Parathyroid adenoma (tissue), 2 donors: Measurements from ENCODE around the gene FSTL5.

ENCODE experiments used
- H2AFZ ChIP-seq: fragments of 300-600 bp; sonication (generic); one replicate; pipeline ENCODE4 v1.7.0; 2017; ENCODE audit warnings: antibody characterized with exemption, mild to moderate bottlenecking
- H3K27ac ChIP-seq: fragments of 300-600 bp; sonication (generic); one replicate; pipeline ENCODE4 v1.7.0; 2017
- H3K27me3 ChIP-seq: fragments of 300-600 bp; sonication (generic); one replicate; pipeline ENCODE4 v1.7.0; 2017; ENCODE audit warnings: low read length; ENCODE audit not compliant: control insufficient read depth, insufficient read depth
- H3K36me3 ChIP-seq: fragments of 300-600 bp; sonication (generic); one replicate; pipeline ENCODE4 v1.7.0; 2017; ENCODE audit warnings: low read length; ENCODE audit not compliant: control insufficient read depth, insufficient read depth
- H3K4me1 ChIP-seq: fragments of 300-600 bp; sonication (generic); one replicate; pipeline ENCODE4 v1.7.0; 2017; ENCODE audit warnings: control low read depth
- H3K4me2 ChIP-seq: fragments of 300-600 bp; sonication (generic); one replicate; pipeline ENCODE4 v1.7.0; 2017; ENCODE audit warnings: low read length
- H3K4me3 ChIP-seq: fragments of 300-600 bp; sonication (generic); one replicate; pipeline ENCODE4 v1.7.0; 2017; ENCODE audit warnings: low read depth, low read length
- H3K79me2 ChIP-seq: fragments of 300-600 bp; sonication (generic); one replicate; pipeline ENCODE4 v1.7.0; 2017; ENCODE audit warnings: control low read depth
- H3K9ac ChIP-seq: fragments of 300-600 bp; sonication (generic); one replicate; pipeline ENCODE4 v1.7.0; 2017; ENCODE audit warnings: mild to moderate bottlenecking
- H3K9me3 ChIP-seq: fragments of 300-600 bp; sonication (generic); one replicate; pipeline ENCODE4 v1.7.0; 2017; ENCODE audit warnings: low read length; ENCODE audit not compliant: control insufficient read depth
- CTCF ChIP-seq: fragments of 300-600 bp; sonication (generic); IDR thresholded peaks from one replicate; pipeline ENCODE4 v1.7.0; 2017; ENCODE audit warnings: antibody characterized with exemption, mild to moderate bottlenecking
- donor health status: primary hyperparathyroidism.

Gene FSTL5

GRCh38 chr4:161356351-161356750 lies 807.4 kb downstream of the FSTL5 start:
- Histone ChIP-seq H3K79me2 (no peaks in the 10 kb centered on the region), H3K36me3 (no peaks in the 10 kb centered on the region), H3K27ac (no peak overlapping the region), H3K4me3 (no peak overlapping the region), H3K27me3 (no peaks in the 10 kb centered on the region), H3K4me2 (no peak overlapping the region), H2AFZ (no peak overlapping the region), H3K9ac (no peak overlapping the region), H3K4me1 (no peaks in the 10 kb centered on the region), H3K9me3 (no peaks in the 10 kb centered on the region)
- TF ChIP-seq CTCF = no peak

DNA sequence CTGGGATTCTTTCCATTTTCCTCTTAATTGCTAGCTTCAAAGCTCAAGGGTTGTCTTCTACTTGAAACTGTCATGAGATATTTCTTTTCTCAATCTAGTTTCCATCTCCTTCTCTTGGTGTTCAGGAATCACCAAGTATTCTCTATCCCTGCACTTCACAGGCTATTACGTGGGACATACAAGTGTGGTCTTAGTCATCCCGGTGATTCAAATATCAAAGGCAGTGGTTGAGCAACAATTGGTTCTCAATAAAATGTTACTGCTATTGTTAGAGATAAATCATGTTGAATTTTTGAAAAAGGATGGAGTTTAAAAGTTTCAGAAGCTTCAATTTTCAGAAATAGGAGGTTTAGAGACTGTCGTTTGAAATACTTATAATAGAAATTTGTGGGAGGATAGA lies 812.9 kb downstream of the FSTL5 start:
- H3K9me3 ChIP-seq = no peaks in the 10 kb centered on the region
- no peak overlapping the region for H3K4me3 ChIP-seq
- H3K4me2 ChIP-seq = no peak overlapping the region
- no peaks in the 10 kb centered on the region for H3K79me2 ChIP-seq
- no peaks in the 10 kb centered on the region for H3K4me1 ChIP-seq
- no peak overlapping the region for H3K27ac ChIP-seq
- H2AFZ ChIP-seq = no peak overlapping the region
- no peak overlapping the region for H3K9ac ChIP-seq
- no peak for TF ChIP-seq CTCF
- H3K36me3 ChIP-seq = no peaks in the 10 kb centered on the region
- no peaks in the 10 kb centered on the region for H3K27me3 ChIP-seq

GRCh38 chr4:161345741-161346140 lies 818.1 kb downstream of the FSTL5 start:
- no peak overlapping the region for H3K27ac ChIP-seq
- H3K9me3 ChIP-seq = no peaks in the 10 kb centered on the region
- H3K9ac ChIP-seq = no peak overlapping the region
- no peak overlapping the region for H2AFZ ChIP-seq
- H3K4me1 ChIP-seq = no peaks in the 10 kb centered on the region
- no peak overlapping the region for H3K4me3 ChIP-seq
- no peak for TF ChIP-seq CTCF
- H3K79me2 ChIP-seq = no peaks in the 10 kb centered on the region
- H3K4me2 ChIP-seq = no peak overlapping the region
- H3K36me3 ChIP-seq = no peaks in the 10 kb centered on the region
- H3K27me3 ChIP-seq = no peaks in the 10 kb centered on the region

DNA sequence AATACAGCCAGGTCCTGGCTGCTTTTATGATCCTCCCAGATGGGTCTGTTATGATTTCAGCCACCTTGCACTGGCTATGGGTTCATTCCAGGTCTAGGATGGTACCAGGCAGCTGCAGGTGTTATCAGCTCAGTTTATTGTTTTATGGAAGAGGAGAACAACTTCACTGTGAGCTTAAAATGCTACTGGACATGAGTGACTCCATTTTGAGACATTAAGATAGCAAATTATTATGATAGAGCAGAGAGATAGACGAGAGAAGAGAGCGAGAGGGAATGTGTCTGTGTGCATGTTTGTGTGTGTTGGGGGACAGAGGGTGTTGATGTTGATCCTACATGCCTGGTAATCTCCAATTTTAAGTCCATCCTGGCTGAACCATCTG lies 820.2 kb downstream of the FSTL5 start:
- H3K4me2 ChIP-seq = no peak overlapping the region
- no peak overlapping the region for H3K9ac ChIP-seq
- no peaks in the 10 kb centered on the region for H3K9me3 ChIP-seq
- no peaks in the 10 kb centered on the region for H3K79me2 ChIP-seq
- TF ChIP-seq CTCF = no peak
- no peak overlapping the region for H2AFZ ChIP-seq
- no peak overlapping the region for H3K4me3 ChIP-seq
- H3K36me3 ChIP-seq = no peaks in the 10 kb centered on the region
- H3K27me3 ChIP-seq = no peaks in the 10 kb centered on the region
- no peak overlapping the region for H3K27ac ChIP-seq
- H3K4me1 ChIP-seq = no peaks in the 10 kb centered on the region

GRCh38 chr4:161342881-161343568 lies 820.8 kb downstream of the FSTL5 start:
- no peak overlapping the region for H2AFZ ChIP-seq
- no peak overlapping the region for H3K27ac ChIP-seq
- no peaks in the 10 kb centered on the region for H3K27me3 ChIP-seq
- no peak for TF ChIP-seq CTCF
- H3K4me1 ChIP-seq = no peaks in the 10 kb centered on the region
- H3K9ac ChIP-seq = no peak overlapping the region
- H3K79me2 ChIP-seq = no peaks in the 10 kb centered on the region
- no peak overlapping the region for H3K4me3 ChIP-seq
- no peak overlapping the region for H3K4me2 ChIP-seq
- no peaks in the 10 kb centered on the region for H3K9me3 ChIP-seq
- H3K36me3 ChIP-seq = no peaks in the 10 kb centered on the region
